Body of pancreas (tissue), 4 donors: ENCODE measurements around the gene KCNN3.

Experiments
- POLR2A ChIP-seq, 3 donors: fragments of 450-650 bp; IDR thresholded peaks; one replicate each; pipeline ENCODE4 v1.6.1; 2016; ENCODE audit warnings: antibody characterized with exemption in 3 of 3, mild to moderate bottlenecking in 2 of 3
- TF ChIP-seq, protein P1 (sequence below), 7 experiments: fragments of 450-650 bp in 4 of 7; fragments of 200-600 bp in 3 of 7; sonication (generic) in 3 of 7; IDR thresholded peaks; one replicate each; pipeline ENCODE4 v1.5.1; 2016 to 2019; ENCODE audit warnings: antibody characterized with exemption in 7 of 7

DNA sequence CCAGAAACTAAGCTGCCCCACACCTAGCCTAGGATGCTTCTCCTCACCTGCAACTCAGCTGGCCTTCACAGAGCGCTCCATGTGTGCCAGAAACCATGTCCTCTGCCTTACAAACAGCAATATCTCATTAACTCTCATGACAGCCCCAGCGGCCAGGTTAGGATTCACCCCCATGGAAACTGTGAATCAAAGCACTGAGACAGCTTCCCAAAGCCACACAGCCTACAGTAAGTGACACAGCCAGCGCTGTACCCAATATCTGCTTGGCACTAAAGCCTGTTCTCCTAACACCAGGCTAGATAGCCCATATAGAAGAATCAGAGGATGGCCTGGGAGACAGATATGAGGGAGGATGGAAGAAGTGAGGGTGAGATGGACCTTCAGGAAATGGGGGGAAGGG, 13.5 kb downstream of the KCNN3 start:
- TF ChIP-seq, protein P1, sequence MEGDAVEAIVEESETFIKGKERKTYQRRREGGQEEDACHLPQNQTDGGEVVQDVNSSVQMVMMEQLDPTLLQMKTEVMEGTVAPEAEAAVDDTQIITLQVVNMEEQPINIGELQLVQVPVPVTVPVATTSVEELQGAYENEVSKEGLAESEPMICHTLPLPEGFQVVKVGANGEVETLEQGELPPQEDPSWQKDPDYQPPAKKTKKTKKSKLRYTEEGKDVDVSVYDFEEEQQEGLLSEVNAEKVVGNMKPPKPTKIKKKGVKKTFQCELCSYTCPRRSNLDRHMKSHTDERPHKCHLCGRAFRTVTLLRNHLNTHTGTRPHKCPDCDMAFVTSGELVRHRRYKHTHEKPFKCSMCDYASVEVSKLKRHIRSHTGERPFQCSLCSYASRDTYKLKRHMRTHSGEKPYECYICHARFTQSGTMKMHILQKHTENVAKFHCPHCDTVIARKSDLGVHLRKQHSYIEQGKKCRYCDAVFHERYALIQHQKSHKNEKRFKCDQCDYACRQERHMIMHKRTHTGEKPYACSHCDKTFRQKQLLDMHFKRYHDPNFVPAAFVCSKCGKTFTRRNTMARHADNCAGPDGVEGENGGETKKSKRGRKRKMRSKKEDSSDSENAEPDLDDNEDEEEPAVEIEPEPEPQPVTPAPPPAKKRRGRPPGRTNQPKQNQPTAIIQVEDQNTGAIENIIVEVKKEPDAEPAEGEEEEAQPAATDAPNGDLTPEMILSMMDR (IDR thresholded peaks at IDR 0.05): no peak
- no peak for TF ChIP-seq POLR2A (IDR thresholded peaks at IDR 0.05)
